ENCODE data around the gene MSI2. TPM values are rescaled to one million over a fixed set of nuclear protein-coding genes. Genes with fewer than 3 reads are reported as not detected.

Gene MSI2
- total RNA-seq, 1 donor from 2014 or later: 140 TPM

DNA sequence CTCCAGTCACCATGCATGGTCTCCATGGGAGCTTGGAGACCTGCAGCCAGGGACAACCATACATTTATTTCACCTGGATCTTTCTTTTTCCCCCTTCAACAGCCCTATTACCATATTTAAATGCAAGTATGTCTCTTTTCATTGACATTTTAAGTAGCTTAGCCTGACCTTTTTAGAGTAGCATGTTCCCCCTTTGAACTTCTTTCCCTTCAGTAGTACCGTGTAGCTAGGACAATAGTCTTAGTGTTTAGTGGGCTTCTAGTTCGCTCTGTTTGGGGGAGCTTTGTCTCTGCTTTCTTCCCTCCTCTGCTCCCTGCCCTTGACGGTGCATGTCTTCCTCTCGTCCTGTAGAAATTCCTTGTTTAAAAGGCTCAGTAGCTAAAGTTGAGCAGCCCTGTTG lies 394.2 kb downstream of the MSI2 start:
- DNase-seq (ENCODE audit: low read depth, low spot score): no peak
- no peaks in the 10 kb centered on the region for H3K27me3 Mint-ChIP-seq (ENCODE audit: low read depth)
- H3K4me3 Mint-ChIP-seq: peak overlapping the region; percentile 66
- H3K27ac Mint-ChIP-seq (ENCODE audit: unreplicated experiment): peak overlapping the region; percentile 95
- peaks cover 25% of the 10 kb centered on the region for H3K4me1 Mint-ChIP-seq
- H3K36me3 Mint-ChIP-seq (ENCODE audit: low read depth): peaks cover 6% of the 10 kb centered on the region
- TF ChIP-seq CTCF (conservative IDR thresholded peaks at IDR 0.05): no peak
- H3K9me3 Mint-ChIP-seq: no peaks in the 10 kb centered on the region

- Mint-ChIP-seq H3K36me3 (ENCODE audit: low read depth) (peaks cover 11% of the 10 kb centered on the region), H3K9me3 (no peaks in the 10 kb centered on the region), H3K27ac (ENCODE audit: unreplicated experiment) (peak overlapping the region; percentile 95), H3K4me3 (no peak overlapping the region), H3K27me3 (ENCODE audit: low read depth) (no peaks in the 10 kb centered on the region), H3K4me1 (peaks cover 21% of the 10 kb centered on the region)
- no peak for TF ChIP-seq CTCF (conservative IDR thresholded peaks at IDR 0.05)
- no peak for DNase-seq (ENCODE audit: low read depth, low spot score)
These were observed 395.1 kb downstream of the MSI2 start for GRCh38 chr17:57651451-57651850.

GRCh38 chr17:57651996-57652395 lies 395.7 kb downstream of the MSI2 start:
- H3K36me3 Mint-ChIP-seq (ENCODE audit: low read depth): peaks cover 14% of the 10 kb centered on the region
- no peak for TF ChIP-seq CTCF (conservative IDR thresholded peaks at IDR 0.05)
- H3K27ac Mint-ChIP-seq (ENCODE audit: unreplicated experiment): no peak overlapping the region
- H3K4me1 Mint-ChIP-seq: peaks cover 21% of the 10 kb centered on the region
- no peak for DNase-seq (ENCODE audit: low read depth, low spot score)
- no peak overlapping the region for H3K4me3 Mint-ChIP-seq
- H3K27me3 Mint-ChIP-seq (ENCODE audit: low read depth): no peaks in the 10 kb centered on the region
- no peaks in the 10 kb centered on the region for H3K9me3 Mint-ChIP-seq

DNA sequence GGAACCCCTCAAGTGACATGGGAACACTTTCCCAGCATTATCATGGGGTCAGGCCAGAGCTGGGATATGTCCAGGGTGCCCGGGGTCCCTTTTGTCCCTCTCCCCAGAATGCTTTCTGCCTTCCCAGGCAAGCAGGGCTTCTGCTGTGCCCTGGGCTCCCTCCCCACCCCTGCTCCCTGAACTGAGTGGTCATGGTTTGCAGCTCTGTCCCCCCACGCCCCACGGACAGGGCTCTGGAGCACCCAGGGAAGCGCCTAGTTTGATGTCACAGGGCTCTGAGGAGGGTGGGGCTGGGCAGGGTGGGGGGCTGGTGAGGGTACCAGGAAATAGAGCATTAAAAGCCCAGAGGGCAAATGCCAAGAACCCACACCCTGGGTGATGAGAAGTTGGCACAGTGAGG lies 396.5 kb downstream of the MSI2 start:
- no peak overlapping the region for H3K27ac Mint-ChIP-seq (ENCODE audit: unreplicated experiment)
- no peak for DNase-seq (ENCODE audit: low read depth, low spot score)
- H3K4me1 Mint-ChIP-seq: peaks cover 24% of the 10 kb centered on the region
- H3K9me3 Mint-ChIP-seq: no peaks in the 10 kb centered on the region
- H3K36me3 Mint-ChIP-seq (ENCODE audit: low read depth): peaks cover 15% of the 10 kb centered on the region
- H3K27me3 Mint-ChIP-seq (ENCODE audit: low read depth): no peaks in the 10 kb centered on the region
- no peak for TF ChIP-seq CTCF (conservative IDR thresholded peaks at IDR 0.05)
- no peak overlapping the region for H3K4me3 Mint-ChIP-seq

DNA sequence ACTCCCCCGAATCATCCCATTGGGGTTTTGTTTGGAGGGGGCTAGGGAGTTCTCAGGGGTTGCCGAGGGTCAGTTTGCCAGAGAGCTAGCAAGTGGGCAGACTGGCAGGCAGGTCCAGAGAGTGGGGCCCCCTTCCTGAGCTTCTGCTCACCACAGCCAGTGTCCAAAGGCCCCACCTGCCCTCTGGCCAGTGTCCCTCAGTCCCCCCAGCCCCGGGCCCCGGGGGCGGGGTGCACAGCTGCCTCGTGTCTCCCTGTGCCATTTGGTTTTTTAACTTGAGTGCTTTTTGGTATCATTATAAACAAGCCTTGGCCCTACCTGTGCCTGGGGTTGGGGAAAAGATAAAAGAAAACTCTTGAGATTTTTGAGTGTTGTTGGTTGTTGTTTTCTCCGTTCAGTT lies 397.0 kb downstream of the MSI2 start:
- Mint-ChIP-seq H3K27me3 (ENCODE audit: low read depth) (no peaks in the 10 kb centered on the region), H3K27ac (ENCODE audit: unreplicated experiment) (no peak overlapping the region), H3K9me3 (no peaks in the 10 kb centered on the region), H3K4me1 (peaks cover 25% of the 10 kb centered on the region), H3K4me3 (no peak overlapping the region), H3K36me3 (ENCODE audit: low read depth) (peaks cover 15% of the 10 kb centered on the region)
- TF ChIP-seq CTCF (conservative IDR thresholded peaks at IDR 0.05): no peak
- DNase-seq (ENCODE audit: low read depth, low spot score): no peak

Measured in neural crest cell (in vitro differentiated cells).